Measurements from ENCODE around the gene TRIM13.

The TRIM13 gene

GRCh38 chr13:49996161-49996915 is 504 bp upstream of the TRIM13 start:
- FAIRE-seq (no peak), DNase-seq (ENCODE audit: low spot score) (peak; percentile 67)

GRCh38 chr13:49997955-49998354 is 1.1 kb downstream of the TRIM13 start:
- DNase-seq (ENCODE audit: low spot score) (no peak), FAIRE-seq (no peak)

GRCh38 chr13:49998714-49999624 is 2.1 kb downstream of the TRIM13 start:
- DNase-seq (ENCODE audit: low spot score) (no peak), FAIRE-seq (no peak)

DNA sequence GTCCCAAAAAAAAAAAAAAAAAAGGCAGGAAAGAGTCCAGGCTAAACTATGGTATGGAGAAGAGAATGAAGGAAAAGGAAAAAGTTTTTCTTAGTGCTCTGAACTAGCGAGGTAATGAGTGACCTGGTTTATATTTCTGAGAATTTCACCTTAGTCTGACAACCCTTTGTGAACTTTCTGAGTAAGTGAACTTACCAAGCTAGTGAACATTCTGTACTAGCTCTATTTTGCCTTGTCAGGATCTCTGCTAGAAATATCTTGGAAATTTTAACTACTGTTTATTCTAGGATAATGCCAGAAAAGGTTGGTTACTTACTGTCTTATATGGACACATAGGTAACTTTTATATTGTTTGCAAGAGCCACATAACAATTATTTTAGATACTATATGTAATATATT is 4.4 kb downstream of the TRIM13 start:
- FAIRE-seq: no peak
- DNase-seq (ENCODE audit: low spot score): no peak

GRCh38 chr13:50006426-50007135 is 9.7 kb downstream of the TRIM13 start:
- FAIRE-seq (no peak), DNase-seq (ENCODE audit: low spot score) (no peak)

- FAIRE-seq (no peak), DNase-seq (ENCODE audit: low spot score) (no peak)
Measured at GRCh38 chr13:50011461-50011860, 14.6 kb downstream of the TRIM13 start.

GRCh38 chr13:50012396-50013169 is 15.7 kb downstream of the TRIM13 start:
- no peak for DNase-seq (ENCODE audit: low spot score)
- no peak for FAIRE-seq

DNA sequence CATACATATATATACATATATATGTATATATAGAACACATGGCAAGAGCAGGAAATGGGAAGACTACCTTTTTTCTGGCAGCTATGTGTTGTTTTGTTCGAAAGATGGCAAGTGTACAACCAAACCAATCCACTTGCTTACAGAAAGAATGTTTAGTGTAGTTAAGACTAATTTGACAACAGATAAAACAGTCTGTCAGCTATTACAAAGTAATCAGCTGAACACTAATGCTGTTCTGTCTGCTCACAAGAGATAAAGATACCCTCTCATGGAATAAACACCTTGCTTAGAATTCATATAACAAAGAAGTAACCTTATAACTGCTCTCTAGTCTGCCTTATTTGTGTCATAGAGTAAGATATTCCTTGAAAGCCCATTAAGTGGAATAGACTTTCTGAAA is 17.5 kb downstream of the TRIM13 start:
- no peak for FAIRE-seq
- no peak for DNase-seq (ENCODE audit: low spot score)

DNA sequence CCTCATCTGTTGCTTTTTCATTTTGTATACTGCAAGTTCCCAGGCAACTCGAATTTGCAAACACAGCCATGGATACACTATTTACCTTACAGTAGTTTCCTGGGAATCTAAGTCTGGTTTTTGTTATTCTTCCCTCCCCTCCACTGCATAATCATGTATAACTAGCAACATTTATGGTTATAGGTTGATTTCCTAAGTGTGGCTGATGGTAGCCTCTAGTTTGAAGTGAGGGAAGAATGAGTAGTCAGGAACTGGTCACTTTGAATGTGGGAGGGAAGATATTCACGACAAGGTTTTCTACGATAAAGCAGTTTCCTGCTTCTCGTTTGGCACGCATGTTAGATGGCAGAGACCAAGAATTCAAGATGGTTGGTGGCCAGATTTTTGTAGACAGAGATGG is 18.4 kb downstream of the TRIM13 start, which contains the start of gene KCNRG:
Gene KCNRG (plus strand): TSS at position 187 of the 400 bp plus-strand sequence. CDS start 50 bp downstream, at position 237.
- no peak for DNase-seq (ENCODE audit: low spot score)

GRCh38 chr13:50015750-50016149 is 18.9 kb downstream of the TRIM13 start:
- FAIRE-seq (no peak), DNase-seq (ENCODE audit: low spot score) (no peak)

More for the DNA sequence above, 18.4 kb downstream of the TRIM13 start, which contains the start of gene KCNRG:
- FAIRE-seq: no peak

DNA sequence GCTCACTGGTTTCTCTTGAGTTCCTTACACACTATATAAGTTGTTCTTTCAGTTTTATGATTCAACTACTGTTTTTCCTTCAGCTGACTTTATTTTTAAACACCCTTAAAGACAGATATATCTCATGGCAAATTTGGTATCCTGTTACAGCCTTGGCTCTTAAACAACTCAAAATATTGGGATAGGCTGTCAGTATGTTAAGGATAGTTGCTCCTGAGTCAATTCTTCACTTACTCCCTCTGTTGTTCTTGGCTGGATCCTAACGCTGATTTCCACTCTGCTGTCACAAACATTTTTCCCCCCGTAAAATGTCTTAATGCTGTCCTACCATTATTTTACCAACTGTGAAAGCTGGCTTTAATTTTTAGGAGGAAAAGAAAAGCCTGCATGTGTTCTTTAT is 19.6 kb downstream of the TRIM13 start:
- FAIRE-seq: no peak
- no peak for DNase-seq (ENCODE audit: low spot score)

DNA sequence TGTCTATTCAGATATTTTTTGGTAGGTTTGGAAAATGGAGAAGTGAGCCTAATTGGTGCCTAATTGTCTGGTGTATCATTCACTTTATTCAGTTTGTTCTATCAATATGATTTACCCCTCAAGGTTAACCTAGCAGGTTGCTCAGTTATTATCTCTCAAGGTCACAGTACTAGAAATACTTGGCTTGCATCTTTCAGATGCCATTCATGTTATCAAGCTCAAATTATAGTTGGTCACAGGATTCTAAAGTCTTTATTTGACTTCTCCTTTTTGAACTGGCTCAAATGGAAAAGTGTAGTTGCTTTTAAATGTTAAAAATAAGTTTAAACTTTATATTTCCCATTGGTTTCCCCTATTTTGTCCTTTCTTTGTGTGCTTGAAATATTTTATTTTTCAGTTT is 21.0 kb downstream of the TRIM13 start:
- DNase-seq (ENCODE audit: low spot score): no peak
- FAIRE-seq: no peak

- no peak for FAIRE-seq
- no peak for DNase-seq (ENCODE audit: low spot score)
Measured at GRCh38 chr13:50025436-50025835, 28.6 kb downstream of the TRIM13 start.

GRCh38 chr13:50026788-50027473 is 30.1 kb downstream of the TRIM13 start:
- no peak for FAIRE-seq
- no peak for DNase-seq (ENCODE audit: low spot score)

DNA sequence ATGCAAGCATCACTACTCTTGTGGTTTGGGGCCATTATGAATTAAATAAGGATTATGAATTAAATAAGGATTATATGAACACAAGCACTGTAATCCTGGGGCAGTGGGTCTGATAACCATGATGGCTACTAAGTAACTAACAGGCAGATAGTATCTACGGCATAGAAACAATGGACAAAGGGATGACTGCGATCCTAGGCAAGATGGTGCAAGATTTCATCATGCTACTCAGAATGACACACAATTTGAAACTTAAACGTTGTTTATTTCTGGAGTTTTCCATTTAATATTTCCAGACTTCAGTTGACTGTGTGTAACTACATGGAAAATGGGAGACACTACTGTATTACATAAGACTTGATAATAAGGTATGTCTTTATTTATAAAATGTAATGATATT is 33.5 kb downstream of the TRIM13 start:
- FAIRE-seq: no peak
- no peak for DNase-seq (ENCODE audit: low spot score)

- FAIRE-seq (no peak), DNase-seq (ENCODE audit: low spot score) (no peak)
Measured at GRCh38 chr13:50033725-50034124, 36.9 kb downstream of the TRIM13 start.

DNA sequence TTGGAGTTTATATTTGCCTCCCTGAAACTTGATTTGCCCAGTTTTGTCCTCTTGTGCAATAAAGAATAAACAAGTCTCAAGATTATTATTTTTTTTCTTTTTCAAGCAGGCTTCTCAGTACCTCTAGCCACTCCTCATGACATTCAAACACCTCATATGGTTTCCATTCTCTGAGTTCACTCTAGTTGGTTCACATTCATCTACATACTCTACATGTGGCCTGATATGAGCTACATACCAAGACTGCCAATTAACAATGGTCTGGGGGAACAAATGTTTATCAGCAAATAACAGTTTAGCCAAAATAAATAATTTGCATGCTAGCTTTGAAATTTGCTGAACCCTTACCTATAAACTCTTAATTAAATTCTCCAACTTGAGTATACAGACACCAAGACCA is 40.9 kb downstream of the TRIM13 start:
- FAIRE-seq: no peak
- no peak for DNase-seq (ENCODE audit: low spot score)

DNA sequence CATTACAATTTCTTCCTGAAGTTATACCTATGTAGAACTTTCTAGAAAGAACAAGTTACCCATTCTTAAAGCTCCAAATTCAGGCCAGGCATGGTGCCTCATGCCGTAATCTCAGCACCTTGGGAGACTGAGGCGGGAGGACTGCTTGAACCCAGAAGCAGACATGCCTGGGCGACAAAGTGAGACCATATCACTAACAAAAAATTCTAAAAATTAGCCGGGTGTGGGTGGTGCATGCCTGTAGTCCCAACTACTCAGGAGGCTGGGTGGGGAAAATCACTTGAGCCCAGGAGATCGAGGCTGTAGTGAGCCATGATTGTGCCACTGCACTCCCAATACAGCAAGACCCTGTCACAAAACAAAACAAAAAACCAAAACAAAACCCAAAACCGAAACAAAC is 41.4 kb downstream of the TRIM13 start:
- DNase-seq (ENCODE audit: low spot score) (no peak), FAIRE-seq (no peak)

DNA sequence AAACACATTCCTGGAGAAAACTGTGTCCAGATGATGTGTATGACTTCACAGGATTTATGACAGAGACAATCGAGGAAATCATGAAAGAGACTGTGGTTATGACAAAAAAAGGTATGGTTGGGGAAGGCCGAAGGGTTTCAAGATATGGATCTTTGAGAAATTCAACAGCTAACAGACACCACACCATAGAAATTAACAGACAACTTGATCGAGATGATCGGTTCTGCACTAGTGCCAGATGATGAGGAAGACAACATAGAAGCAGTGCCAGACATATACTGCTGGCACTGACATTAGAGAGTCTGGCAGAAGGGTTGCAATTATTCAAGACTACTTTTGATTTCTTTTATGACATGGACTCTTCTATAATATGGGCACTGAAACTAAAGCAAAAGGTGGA is 55.6 kb downstream of the TRIM13 start:
- DNase-seq (ENCODE audit: low spot score): no peak
- no peak for FAIRE-seq

DNA sequence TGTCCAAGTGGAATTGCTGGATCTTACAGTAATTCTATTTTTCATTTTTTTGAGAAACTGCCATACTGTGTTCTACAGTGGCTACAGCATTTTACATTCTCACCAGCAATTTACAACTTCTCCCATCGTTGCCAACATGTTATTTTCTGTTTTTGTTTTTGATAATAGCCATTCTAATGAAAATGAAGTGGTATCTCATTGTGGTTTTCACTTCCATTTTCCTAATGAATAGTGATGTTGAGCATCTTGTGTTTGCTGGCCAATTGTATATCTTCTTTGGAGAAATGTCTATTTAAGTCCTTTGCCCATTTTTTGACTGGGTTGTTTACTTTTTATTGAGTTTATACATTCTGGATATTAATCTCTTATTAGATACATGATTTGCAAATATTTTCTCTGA is 57.0 kb downstream of the TRIM13 start:
- FAIRE-seq: no peak
- DNase-seq (ENCODE audit: low spot score): no peak

All from RCC 7860 (cell line).